ENCODE measurements around the gene NKX2-1. TPM values are rescaled to one million over a fixed set of nuclear protein-coding genes. Genes with fewer than 3 reads are reported as not detected.

The NKX2-1 gene
- total RNA-seq, 1 donor from 2014 or later: 7.4 TPM

GRCh38 chr14:36508418-36509068, 11.5 kb downstream of the NKX2-1 start:
- H3K9me3 Mint-ChIP-seq: peaks cover 5% of the 10 kb centered on the region
- TF ChIP-seq CTCF (conservative IDR thresholded peaks at IDR 0.05): no peak
- H3K27me3 Mint-ChIP-seq: peaks cover 91% of the 10 kb centered on the region
- peaks cover 12% of the 10 kb centered on the region for H3K4me1 Mint-ChIP-seq (ENCODE audit: unreplicated experiment)
- DNase-seq (ENCODE audit: extremely low spot score, unreplicated experiment): no peak
- peak overlapping the region; percentile 14 for H3K4me3 Mint-ChIP-seq
- peak overlapping the region; percentile 45 for H3K27ac Mint-ChIP-seq
- H3K36me3 Mint-ChIP-seq: peaks cover 3% of the 10 kb centered on the region

GRCh38 chr14:36507847-36508417, 12.1 kb downstream of the NKX2-1 start:
- Mint-ChIP-seq H3K27ac (no peak overlapping the region), H3K9me3 (peaks cover 5% of the 10 kb centered on the region), H3K4me1 (ENCODE audit: unreplicated experiment) (peaks cover 13% of the 10 kb centered on the region), H3K36me3 (peaks cover 3% of the 10 kb centered on the region), H3K27me3 (peaks cover 91% of the 10 kb centered on the region), H3K4me3 (peak overlapping the region; percentile 63)
- TF ChIP-seq CTCF (conservative IDR thresholded peaks at IDR 0.05): no peak
- DNase-seq (ENCODE audit: extremely low spot score, unreplicated experiment): no peak

GRCh38 chr14:36506732-36507614, 13.1 kb downstream of the NKX2-1 start:
- peaks cover 5% of the 10 kb centered on the region for H3K9me3 Mint-ChIP-seq
- peaks cover 13% of the 10 kb centered on the region for H3K4me1 Mint-ChIP-seq (ENCODE audit: unreplicated experiment)
- no peak for DNase-seq (ENCODE audit: extremely low spot score, unreplicated experiment)
- peaks cover 3% of the 10 kb centered on the region for H3K36me3 Mint-ChIP-seq
- H3K27ac Mint-ChIP-seq: no peak overlapping the region
- peaks cover 91% of the 10 kb centered on the region for H3K27me3 Mint-ChIP-seq
- TF ChIP-seq CTCF (conservative IDR thresholded peaks at IDR 0.05): no peak
- peak overlapping the region; percentile 1 for H3K4me3 Mint-ChIP-seq

DNA sequence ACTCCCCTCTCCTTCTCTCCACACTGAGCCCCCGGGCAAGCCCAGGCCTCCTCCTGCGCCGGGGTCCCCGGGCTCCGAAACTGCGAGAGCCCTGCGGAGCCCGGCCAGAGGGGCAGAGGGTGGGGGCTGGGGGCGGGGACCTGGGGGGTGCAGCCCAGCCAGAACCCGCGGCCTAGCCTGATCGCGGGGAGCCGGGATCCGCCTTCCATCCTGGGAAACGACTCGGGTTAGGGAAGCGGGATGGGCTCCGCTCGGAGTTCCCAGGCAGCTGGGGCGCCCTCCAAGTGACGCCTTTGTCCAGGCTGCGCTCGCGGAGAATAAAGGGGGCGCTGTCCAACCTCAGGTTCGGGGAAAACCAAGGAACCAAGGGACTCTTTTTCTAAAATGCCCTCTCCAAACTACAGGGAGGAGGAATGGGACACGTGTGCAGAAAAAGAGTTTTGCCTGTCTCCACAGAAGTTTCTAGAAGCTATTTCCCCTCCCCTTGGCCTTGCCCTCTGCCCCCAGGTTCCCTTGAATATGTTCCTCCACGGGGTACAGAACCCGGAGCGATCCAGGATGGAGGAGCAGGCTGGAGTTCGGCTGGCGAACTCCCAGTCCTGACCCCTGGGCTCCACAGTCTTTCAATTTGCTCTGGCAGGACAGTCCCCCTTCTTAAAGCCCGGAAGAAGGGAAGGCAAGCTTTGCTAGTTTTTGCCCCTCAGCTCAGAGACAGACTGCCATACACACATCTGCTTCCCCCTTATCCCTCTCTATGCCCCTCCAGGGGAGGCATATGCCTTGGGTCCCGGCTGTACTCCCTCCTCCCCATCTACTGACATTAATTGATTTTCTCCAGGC, 13.9 kb downstream of the NKX2-1 start:
- Mint-ChIP-seq H3K36me3 (peaks cover 3% of the 10 kb centered on the region), H3K27ac (no peak overlapping the region), H3K27me3 (peaks cover 95% of the 10 kb centered on the region), H3K4me1 (ENCODE audit: unreplicated experiment) (peaks cover 13% of the 10 kb centered on the region), H3K9me3 (peaks cover 5% of the 10 kb centered on the region), H3K4me3 (peak overlapping the region; percentile 1)
- no peak for DNase-seq (ENCODE audit: extremely low spot score, unreplicated experiment)
- no peak for TF ChIP-seq CTCF (conservative IDR thresholded peaks at IDR 0.05)

DNA sequence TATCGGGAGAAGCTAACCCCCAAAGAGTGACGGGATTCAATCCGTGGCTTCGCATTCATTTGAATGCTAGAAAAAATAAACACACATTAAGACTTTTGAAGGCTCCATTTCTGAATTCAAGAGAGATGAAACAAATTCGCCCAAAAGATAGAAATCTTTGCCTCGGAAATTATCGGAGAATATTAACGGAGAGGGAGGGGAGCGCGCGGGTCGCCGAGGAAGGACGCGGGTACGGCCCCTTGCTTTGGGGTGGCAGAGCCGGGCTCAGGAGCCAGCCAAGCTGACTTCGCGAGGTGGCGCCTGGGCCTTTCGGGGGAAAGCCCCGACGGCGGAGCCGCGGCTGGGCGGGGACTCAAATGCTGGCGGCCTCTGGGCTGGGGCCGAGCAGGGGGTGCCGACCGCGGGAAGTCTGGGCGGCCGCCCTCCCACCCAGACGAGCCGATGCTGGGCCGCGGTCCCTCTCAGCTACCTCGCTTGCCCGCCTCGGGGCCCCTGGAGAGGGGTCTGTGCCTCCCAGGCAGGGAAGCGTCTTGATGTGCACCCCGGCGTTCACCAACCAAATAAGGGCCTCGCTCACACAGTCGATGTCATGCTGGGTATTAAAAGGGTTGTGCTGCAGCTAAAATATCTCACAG, 14.7 kb downstream of the NKX2-1 start:
- H3K36me3 Mint-ChIP-seq: no peaks in the 10 kb centered on the region
- peaks cover 5% of the 10 kb centered on the region for H3K9me3 Mint-ChIP-seq
- peaks cover 95% of the 10 kb centered on the region for H3K27me3 Mint-ChIP-seq
- peak overlapping the region; percentile 52 for H3K4me3 Mint-ChIP-seq
- peaks cover 13% of the 10 kb centered on the region for H3K4me1 Mint-ChIP-seq (ENCODE audit: unreplicated experiment)
- no peak for TF ChIP-seq CTCF (conservative IDR thresholded peaks at IDR 0.05)
- H3K27ac Mint-ChIP-seq: peak overlapping the region; percentile 4
- no peak for DNase-seq (ENCODE audit: extremely low spot score, unreplicated experiment)

All from type B pancreatic cell (in vitro differentiated cells).